Measurements from ENCODE around the gene COG5.

The COG5 gene

DNA sequence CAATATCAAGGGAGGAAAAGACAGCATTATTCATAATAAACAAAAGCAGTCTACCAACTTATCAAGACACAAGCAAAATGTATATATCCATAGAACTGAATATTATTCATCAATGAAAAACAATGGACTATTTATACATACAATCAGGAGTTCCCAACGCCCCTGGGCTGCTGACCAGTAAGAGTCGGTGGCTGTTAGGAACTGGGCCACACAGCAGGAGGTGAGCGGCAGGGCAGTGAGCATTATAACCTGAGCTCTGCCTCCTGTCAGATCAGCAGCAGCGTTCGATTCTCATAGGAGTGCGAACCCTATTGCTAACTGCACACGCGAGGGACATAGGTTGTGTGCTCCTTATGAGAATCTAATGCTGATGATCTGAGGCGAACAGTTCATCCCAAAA lies 165.6 kb downstream of the COG5 start:
- H2AFZ ChIP-seq (ENCODE audit: low read length), result no peak overlapping the region
- no peaks in the 10 kb centered on the region for H3K79me2 ChIP-seq (ENCODE audit: insufficient read depth, low read length)
- no peaks in the 10 kb centered on the region for H3K36me3 ChIP-seq (ENCODE audit: insufficient read depth, low read length)
- no peak for TF ChIP-seq EZH2 (IDR thresholded peaks at IDR 0.05; ENCODE audit: borderline replicate concordance, low read length)
- TF ChIP-seq, protein P1, sequence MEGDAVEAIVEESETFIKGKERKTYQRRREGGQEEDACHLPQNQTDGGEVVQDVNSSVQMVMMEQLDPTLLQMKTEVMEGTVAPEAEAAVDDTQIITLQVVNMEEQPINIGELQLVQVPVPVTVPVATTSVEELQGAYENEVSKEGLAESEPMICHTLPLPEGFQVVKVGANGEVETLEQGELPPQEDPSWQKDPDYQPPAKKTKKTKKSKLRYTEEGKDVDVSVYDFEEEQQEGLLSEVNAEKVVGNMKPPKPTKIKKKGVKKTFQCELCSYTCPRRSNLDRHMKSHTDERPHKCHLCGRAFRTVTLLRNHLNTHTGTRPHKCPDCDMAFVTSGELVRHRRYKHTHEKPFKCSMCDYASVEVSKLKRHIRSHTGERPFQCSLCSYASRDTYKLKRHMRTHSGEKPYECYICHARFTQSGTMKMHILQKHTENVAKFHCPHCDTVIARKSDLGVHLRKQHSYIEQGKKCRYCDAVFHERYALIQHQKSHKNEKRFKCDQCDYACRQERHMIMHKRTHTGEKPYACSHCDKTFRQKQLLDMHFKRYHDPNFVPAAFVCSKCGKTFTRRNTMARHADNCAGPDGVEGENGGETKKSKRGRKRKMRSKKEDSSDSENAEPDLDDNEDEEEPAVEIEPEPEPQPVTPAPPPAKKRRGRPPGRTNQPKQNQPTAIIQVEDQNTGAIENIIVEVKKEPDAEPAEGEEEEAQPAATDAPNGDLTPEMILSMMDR (IDR thresholded peaks at IDR 0.05; ENCODE audit: low read length), result no peak
- no peaks in the 10 kb centered on the region for H3K4me1 ChIP-seq (ENCODE audit: insufficient read depth, low read length, severe bottlenecking)
- no peaks in the 10 kb centered on the region for H3F3A ChIP-seq (ENCODE audit: insufficient read depth, low read length)
- no peak overlapping the region for H3K27ac ChIP-seq (ENCODE audit: low read depth, low read length, poor library complexity, severe bottlenecking)
- no peaks in the 10 kb centered on the region for H3K9me2 ChIP-seq (ENCODE audit: low read depth, low read length)
- 0 out of 2 replicates have a peak, but pooled peaks cover 5% of the 10 kb centered on the region for H3K9me3 ChIP-seq (ENCODE audit: low read length)
- no peak overlapping the region for H3K4me2 ChIP-seq (ENCODE audit: low read length)
- no peak overlapping the region for H3K9ac ChIP-seq (ENCODE audit: low read length)
- H3K4me3 ChIP-seq (ENCODE audit: low read depth, low read length, poor library complexity, severe bottlenecking), result no peak overlapping the region
- no peaks in the 10 kb centered on the region for H4K20me1 ChIP-seq (ENCODE audit: insufficient read depth, low read length)
- H3K27me3 ChIP-seq (ENCODE audit: insufficient read depth, low read length), result no peaks in the 10 kb centered on the region

DNA sequence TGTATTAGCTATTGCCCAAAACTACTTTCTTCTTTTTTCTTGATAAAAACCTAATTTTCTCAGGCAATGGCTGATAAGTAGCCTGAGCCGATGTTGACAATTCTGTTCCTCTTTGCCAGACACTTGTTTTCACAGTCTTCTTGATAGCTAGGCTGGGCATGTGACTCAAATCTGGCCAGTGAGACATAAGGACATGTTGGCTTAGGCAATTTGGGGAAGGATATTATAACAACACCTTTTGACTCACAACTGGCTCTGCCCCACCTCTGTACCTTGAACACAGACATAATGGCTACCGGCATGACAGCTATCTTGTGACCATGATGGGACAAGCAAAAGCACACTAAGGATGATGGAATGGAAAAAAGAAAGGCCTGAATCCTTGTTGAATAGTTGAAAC lies 166.7 kb downstream of the COG5 start:
- H3K36me3 ChIP-seq (ENCODE audit: insufficient read depth, low read length), result no peaks in the 10 kb centered on the region
- no peaks in the 10 kb centered on the region for H3K27me3 ChIP-seq (ENCODE audit: insufficient read depth, low read length)
- no peaks in the 10 kb centered on the region for H3K9me2 ChIP-seq (ENCODE audit: low read depth, low read length)
- H3F3A ChIP-seq (ENCODE audit: insufficient read depth, low read length), result no peaks in the 10 kb centered on the region
- no peak overlapping the region for H3K4me3 ChIP-seq (ENCODE audit: low read depth, low read length, poor library complexity, severe bottlenecking)
- H3K9me3 ChIP-seq (ENCODE audit: low read length), result 0 out of 2 replicates have a peak, but pooled peaks cover 5% of the 10 kb centered on the region
- no peaks in the 10 kb centered on the region for H3K4me1 ChIP-seq (ENCODE audit: insufficient read depth, low read length, severe bottlenecking)
- H3K27ac ChIP-seq (ENCODE audit: low read depth, low read length, poor library complexity, severe bottlenecking), result no peak overlapping the region
- H2AFZ ChIP-seq (ENCODE audit: low read length), result no peak overlapping the region
- TF ChIP-seq, protein P1 (IDR thresholded peaks at IDR 0.05; ENCODE audit: low read length), result no peak
- no peak for TF ChIP-seq EZH2 (IDR thresholded peaks at IDR 0.05; ENCODE audit: borderline replicate concordance, low read length)
- H3K79me2 ChIP-seq (ENCODE audit: insufficient read depth, low read length), result no peaks in the 10 kb centered on the region
- H4K20me1 ChIP-seq (ENCODE audit: insufficient read depth, low read length), result no peaks in the 10 kb centered on the region
- no peak overlapping the region for H3K9ac ChIP-seq (ENCODE audit: low read length)
- no peak overlapping the region for H3K4me2 ChIP-seq (ENCODE audit: low read length)

DNA sequence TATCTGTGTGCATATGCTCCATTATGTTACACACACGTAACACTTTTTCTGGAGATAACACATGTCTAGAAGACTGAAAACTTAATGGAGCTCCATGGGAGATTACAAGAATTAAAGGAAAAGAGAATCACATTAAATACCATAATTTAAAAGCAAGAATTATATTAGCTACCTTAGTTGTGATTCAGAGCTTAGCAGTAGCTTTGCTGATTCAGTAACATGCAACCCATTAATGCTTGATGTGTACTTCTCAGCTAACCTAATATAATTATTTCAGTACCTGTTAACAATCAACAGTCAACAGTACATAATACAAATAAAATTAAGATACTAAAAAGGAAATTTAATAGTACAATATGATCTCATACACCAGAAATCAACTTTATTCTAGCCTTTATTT lies 167.6 kb downstream of the COG5 start:
- no peak for TF ChIP-seq EZH2 (IDR thresholded peaks at IDR 0.05; ENCODE audit: borderline replicate concordance, low read length)
- TF ChIP-seq, protein P1 (IDR thresholded peaks at IDR 0.05; ENCODE audit: low read length), result no peak
- no peak overlapping the region for H3K27ac ChIP-seq (ENCODE audit: low read depth, low read length, poor library complexity, severe bottlenecking)
- H3K9me2 ChIP-seq (ENCODE audit: low read depth, low read length), result no peaks in the 10 kb centered on the region
- no peak overlapping the region for H3K4me2 ChIP-seq (ENCODE audit: low read length)
- H3K36me3 ChIP-seq (ENCODE audit: insufficient read depth, low read length), result no peaks in the 10 kb centered on the region
- H3K9ac ChIP-seq (ENCODE audit: low read length), result no peak overlapping the region
- no peaks in the 10 kb centered on the region for H3K27me3 ChIP-seq (ENCODE audit: insufficient read depth, low read length)
- H3K9me3 ChIP-seq (ENCODE audit: low read length), result 0 out of 2 replicates have a peak, but pooled peaks cover 5% of the 10 kb centered on the region
- no peaks in the 10 kb centered on the region for H4K20me1 ChIP-seq (ENCODE audit: insufficient read depth, low read length)
- H3K4me1 ChIP-seq (ENCODE audit: insufficient read depth, low read length, severe bottlenecking), result no peaks in the 10 kb centered on the region
- H3F3A ChIP-seq (ENCODE audit: insufficient read depth, low read length), result no peaks in the 10 kb centered on the region
- no peak overlapping the region for H3K4me3 ChIP-seq (ENCODE audit: low read depth, low read length, poor library complexity, severe bottlenecking)
- no peak overlapping the region for H2AFZ ChIP-seq (ENCODE audit: low read length)
- no peaks in the 10 kb centered on the region for H3K79me2 ChIP-seq (ENCODE audit: insufficient read depth, low read length)
